HEK293T (cell line): ENCODE measurements around the gene RABAC1.

Experiments used
- BHLHE40 ChIP-seq: fragments of 450-650 bp; IDR thresholded peaks from 2 replicates; pipeline ENCODE4 v1.6.1; 2016; ENCODE audit warnings: mild to moderate bottlenecking, moderate library complexity, borderline replicate concordance
- FOXM1 ChIP-seq: fragments of 450-650 bp; IDR thresholded peaks from 2 replicates; pipeline ENCODE4 v1.6.1; 2017; ENCODE audit warnings: mild to moderate bottlenecking, borderline replicate concordance
- NFRKB ChIP-seq: fragments of 450-650 bp; IDR thresholded peaks from 2 replicates; pipeline ENCODE4 v1.6.1; 2016; ENCODE audit warnings: mild to moderate bottlenecking, moderate library complexity
- SP1 ChIP-seq: fragments of 450-650 bp; IDR thresholded peaks from 2 replicates; pipeline ENCODE4 v1.6.1; 2017
- SUZ12 ChIP-seq: fragments of 450-650 bp; IDR thresholded peaks from 2 replicates; pipeline ENCODE4 v1.6.1; 2016; ENCODE audit warnings: mild to moderate bottlenecking
- TARDBP ChIP-seq: fragments of 450-650 bp; IDR thresholded peaks from 2 replicates; pipeline ENCODE4 v1.6.1; 2016
- ZNF384 ChIP-seq: fragments of 450-650 bp; IDR thresholded peaks from 2 replicates; pipeline ENCODE4 v1.6.1; 2016
- TF ChIP-seq, protein P1 (sequence below): fragments of 450-650 bp; IDR thresholded peaks from 2 replicates; pipeline ENCODE4 v1.6.1; 2016

- TF ChIP-seq SUZ12 (no peak), NFRKB (no peak), FOXM1 (no peak), ZNF384 (no peak), BHLHE40 (no peak), SP1 (no peak), TARDBP (no peak)
- TF ChIP-seq, protein P1, sequence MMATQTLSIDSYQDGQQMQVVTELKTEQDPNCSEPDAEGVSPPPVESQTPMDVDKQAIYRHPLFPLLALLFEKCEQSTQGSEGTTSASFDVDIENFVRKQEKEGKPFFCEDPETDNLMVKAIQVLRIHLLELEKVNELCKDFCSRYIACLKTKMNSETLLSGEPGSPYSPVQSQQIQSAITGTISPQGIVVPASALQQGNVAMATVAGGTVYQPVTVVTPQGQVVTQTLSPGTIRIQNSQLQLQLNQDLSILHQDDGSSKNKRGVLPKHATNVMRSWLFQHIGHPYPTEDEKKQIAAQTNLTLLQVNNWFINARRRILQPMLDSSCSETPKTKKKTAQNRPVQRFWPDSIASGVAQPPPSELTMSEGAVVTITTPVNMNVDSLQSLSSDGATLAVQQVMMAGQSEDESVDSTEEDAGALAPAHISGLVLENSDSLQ: no peak
Observed at GRCh38 chr19:41998246-41999020, 39.3 kb upstream of the RABAC1 start.
